Bone marrow (tissue), 2 donors: ENCODE measurements around the gene SEZ6.
A peak's percentile ranks its signal among the peaks of the same experiment; 100 is the strongest.

Experiments
- DNase-seq, 2 donors: peaks; one replicate each; lab custom pipeline; 2025; lab: John Stamatoyannopoulos, UW

SEZ6 gene

DNA sequence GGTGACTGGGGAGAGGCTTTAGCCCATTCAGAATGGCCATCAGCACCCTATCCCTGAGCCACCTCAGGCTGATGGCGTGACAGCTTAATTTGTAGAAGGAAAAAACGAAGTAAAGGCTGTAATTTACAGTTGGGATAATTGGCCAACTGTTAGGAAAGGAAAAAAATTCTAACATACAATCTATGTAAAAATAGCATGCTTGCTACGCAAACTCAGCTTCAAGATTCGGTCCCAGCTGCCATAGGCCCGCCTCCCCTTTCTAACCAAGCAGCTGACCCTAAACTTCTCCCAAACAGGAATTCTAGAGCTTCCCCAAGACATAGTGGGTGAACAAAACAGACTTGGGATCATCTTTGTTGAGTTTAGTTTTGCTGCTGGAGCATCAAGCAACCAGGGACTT, 4.9 kb downstream of the SEZ6 start:
- no peak for DNase-seq

GRCh38 chr17:28999206-28999605, 6.6 kb downstream of the SEZ6 start:
- no peak for DNase-seq

- no peak for DNase-seq
Observed at GRCh38 chr17:28997806-28998205, 8.0 kb downstream of the SEZ6 start.

- no peak for DNase-seq
Observed at GRCh38 chr17:28996554-28997096, 9.2 kb downstream of the SEZ6 start.

DNA sequence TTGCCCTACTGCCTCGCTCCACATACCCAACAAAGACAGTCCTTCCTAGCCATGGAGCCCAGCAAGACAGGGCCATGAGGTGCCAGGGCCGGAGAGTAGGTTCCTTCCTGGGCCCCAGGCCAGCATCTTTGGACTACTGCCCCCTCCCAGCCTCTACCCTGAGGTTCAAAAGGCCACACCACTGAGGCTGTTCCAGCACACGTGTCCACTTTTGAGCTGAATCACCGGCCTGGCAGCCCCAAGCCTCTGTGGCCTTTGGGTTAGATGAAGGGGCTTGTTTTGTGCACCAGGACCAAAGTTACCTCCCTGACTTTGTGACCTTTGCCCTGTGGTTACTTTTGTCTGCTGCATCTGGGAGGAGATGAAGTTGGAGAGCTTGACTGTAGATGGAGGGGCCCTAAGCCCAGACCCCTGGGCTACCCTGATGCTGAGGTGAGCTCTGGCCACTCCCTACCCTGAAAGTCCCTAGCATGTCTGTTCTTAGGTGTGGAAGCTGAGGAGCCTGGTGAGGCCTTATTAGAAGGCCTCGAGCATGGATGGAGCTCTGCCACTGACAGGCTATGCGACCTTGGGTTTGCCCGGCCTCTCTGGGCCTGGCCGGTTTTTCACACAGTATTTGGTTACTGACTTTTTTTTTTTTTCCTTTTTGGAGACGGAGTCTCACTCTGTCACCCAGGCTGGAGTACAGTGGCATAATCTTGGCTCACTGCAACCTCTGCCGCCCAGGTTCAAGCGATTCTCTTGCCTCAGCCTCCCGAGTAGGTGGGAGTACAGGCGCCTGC, 12.0 kb downstream of the SEZ6 start:
- DNase-seq, result no peak

DNA sequence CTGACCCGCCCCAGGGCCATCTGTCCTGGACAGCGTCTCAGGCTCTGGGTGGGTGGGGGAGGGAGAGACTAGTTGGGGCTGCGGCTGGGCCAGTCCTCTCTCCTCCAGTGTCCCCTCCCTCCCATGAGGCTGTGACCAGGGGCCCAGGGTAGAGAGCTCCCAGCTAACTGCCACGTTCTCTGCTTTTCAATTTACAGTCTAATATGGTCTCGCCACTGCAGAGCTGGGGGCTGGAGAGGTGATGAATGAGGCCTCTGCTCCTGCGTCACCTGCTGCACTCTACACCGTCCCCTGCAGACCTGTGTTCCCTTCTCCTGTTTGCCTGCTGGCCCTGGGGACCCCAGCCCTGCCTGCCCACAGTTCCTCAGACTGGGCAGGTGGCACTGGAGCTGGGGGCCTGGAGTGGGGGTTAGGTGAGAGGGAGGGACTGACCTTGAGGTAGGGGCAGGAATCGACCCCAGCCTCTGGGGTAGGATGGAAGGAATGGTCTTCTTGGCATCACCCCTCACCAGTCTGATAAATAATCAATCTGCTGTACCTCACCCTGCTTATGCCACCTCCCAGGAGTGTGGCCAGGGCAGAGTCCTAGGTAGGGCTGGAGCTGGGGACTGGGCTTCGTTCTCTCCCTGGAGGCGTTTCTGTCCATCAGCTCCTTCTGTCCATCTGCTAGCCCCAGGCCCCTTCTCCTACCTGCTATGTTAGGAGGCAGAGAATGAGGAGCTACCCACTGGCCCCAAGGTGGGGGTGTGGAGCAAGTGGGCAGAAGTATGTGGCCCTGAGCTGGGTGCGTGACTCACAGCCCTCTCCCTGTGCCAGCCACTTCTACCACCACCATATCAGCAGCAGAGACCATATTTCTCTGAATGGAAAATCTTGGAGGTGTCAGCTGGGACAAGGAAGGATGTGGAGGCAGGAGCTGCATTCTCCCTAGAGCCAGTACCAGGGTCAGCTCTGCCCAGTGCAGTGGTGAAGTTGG, 12.9 kb downstream of the SEZ6 start:
- DNase-seq, result no peak

DNA sequence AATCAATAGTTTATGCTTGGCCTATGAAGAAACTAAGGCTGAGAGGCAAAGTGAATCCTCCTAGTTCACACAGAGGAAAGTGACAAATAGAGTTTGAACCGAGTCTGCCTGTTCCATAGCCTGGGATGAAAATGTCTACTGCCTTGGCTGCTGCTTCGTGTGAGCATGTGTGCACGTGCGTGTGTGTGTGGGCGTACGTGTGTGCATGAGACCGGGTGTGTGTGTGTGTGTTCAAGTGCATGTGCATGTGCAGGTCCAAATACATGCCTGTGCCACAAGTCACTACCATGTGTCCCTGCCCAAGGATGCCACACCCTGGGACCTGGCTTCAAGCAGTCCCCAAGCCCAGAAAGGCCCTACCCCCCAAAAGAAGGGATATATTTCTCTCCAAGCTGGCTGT, 13.6 kb downstream of the SEZ6 start:
- no peak for DNase-seq

- no peak for DNase-seq
Observed at GRCh38 chr17:28991779-28992178, 14.1 kb downstream of the SEZ6 start.

DNA sequence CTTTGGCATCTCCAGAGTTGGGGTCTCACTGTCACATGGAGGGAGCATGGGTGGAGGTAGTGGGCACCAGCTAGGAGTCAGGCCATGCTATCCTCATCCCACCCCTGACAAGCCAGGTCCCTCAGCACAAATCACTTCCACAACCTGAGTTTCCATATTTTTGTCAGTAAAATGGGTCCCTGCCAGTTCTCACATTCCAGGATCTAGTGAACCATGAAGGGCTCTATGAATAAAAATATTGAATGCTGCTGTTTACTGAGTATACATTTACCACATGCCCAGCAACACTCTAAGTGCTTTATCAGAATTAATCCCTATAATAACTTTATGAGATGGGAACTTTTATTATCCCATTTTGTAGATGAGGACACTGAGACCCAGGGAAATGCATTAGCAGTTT, 16.8 kb downstream of the SEZ6 start:
- no peak for DNase-seq

- DNase-seq, result no peak
Observed at GRCh38 chr17:28988475-28988874, 17.4 kb downstream of the SEZ6 start.

DNA sequence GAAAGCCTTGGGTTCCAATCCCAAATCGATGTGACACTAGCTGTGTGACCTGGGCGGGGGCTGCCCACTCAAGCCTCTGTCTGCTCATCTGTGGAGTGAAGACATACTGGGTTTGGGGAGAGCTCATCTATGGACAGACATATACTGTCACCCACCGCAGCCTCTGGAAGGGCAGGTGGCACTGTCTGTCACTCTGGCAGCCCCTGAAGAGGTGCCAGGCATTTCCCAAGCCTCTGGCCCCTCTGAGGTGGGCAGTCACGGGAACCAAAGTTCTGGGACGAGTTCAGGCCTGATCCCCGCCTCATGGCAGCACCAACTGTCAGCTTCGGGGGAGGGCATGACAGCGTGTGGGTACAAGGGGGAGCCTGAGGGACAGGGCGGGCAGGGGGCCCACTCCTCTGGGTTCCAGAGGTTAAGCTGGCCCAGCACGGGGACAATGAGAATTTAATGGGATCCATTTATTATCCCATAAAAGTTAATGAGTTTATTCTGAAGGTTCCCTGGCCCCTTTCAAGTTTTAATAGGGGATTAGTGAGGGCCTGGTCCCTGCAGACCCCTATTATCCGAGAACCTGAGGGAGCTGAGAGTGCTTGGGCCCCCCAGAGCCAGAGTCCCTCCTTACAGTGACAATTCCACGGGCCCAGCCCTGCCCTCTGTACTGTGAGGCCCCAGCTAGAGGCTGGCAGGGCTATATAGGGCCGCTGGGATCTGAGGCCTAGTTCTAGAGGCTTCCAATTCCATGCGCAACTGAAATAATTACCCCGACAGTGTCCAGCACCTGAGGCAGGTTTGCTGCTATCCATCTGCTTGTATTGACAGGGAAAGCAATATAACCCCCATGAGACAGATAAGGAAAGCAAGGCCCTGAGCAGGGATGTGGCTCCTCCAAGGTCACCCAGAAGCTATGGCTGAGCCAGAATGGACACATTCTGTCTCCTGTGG, 18.8 kb downstream of the SEZ6 start:
- no peak for DNase-seq

DNA sequence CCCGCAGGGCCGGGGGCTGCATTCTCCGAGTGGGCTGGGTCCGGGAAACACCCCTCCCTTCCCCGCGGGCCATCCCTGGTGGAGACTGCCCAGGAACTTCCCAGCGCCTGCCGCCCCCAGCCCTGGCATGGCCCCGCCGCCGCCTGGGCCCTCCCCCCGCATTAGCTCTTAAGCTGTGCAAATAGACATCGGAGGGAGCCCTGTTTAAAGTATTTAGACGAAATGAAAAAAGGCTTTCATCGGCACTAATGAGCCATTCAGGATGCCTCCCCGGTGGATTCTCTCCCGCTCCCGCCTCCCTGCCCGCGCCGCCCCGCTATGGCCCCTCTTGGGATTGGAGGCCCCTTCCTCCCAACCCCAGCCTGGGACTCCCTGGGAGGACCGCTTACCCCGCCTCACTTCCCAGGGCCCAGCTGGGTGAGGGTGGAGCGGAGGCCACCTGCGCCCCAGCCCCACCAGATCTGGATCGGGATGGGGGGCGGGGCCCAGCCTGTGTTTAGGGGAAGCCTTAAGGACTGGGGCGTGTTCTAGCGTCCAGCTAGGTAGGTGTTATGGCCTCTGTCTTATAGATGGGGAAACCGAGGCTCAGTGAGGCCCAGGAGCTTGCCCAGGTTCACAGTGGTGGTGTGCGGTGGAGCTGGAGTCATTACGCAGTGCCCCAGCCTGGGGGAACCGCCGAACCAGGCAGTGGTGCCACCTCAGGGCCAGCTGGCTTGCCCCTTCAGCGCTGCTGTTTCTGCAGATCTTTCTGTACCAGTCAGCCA, 19.7 kb downstream of the SEZ6 start:
- DNase-seq, result no peak

DNA sequence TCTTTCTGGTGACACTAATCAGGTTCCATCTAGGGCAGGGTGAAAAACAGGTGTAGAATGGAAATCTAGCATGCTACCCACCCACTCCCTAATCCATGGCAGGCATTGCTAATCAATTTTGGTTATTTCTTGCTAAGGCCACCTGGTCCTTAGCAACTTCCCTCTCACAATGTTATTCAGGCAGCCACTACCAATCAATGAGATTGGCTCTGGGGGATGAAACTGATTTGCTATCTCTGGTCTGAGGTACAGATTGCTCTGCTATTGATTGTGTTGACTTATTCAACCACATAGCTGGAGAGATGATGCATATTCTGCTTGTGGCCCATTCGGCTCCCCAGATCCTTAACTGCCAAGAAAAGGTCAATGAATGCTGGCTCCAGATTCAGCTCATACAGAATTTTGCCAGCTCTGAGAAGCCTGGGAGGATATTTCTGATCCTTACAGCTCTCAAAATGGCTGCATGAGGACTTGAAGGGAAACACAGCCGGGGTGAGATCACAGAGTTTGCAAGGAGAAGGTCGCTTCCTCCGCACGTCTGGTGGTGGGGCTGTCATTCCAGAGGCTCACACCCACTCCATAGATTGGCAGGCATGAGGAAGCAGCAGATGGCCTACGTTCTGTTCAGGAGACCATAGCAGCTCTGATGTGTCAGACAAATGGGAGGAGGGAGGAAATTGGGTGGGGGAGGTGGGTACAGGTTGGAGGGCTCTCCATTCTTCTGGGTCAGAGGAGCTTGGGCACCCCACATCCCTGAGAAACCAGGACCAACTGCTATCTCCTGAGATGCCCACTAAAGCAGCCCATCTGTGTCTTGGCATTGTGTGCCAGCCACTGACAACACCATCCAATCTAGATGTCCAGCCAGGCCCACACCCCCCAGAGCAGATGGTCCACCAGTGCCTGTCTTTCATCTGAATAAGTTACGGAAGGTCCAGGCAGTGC, 22.3 kb downstream of the SEZ6 start:
- DNase-seq, result peak in 1 of 2 donors; percentile 12

DNA sequence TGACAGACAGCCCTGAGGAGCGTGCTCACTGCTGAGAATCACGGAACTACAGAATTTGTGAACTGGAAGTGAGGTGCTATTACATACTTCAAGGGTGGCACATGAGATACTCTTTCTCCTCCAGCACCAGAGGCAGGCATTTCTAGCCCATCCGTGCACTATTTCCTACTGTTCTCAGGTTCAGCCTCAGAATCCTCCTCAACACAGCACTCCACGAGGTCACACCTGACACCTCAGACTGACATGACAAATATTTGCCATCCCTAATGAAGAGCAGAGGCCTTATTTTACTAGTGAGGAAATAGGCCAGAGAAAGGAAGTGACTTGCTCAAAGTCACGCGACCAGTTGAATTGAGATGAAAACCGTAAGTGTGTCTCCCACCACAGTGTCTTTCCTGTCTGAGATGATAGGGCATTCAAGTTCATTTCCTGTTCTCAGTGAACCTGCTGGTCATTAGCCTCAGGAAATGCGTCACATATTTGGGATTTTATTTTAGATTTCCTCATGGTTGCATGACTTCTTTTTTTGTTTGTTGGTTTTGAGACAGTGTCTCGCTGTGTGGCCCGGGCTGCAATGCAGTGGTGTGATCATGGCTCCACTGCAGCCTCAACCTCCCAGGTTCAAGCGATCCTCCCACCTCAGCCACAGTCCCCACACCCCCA, 23.6 kb downstream of the SEZ6 start:
- peak; percentile 40 to 92 for DNase-seq

DNA sequence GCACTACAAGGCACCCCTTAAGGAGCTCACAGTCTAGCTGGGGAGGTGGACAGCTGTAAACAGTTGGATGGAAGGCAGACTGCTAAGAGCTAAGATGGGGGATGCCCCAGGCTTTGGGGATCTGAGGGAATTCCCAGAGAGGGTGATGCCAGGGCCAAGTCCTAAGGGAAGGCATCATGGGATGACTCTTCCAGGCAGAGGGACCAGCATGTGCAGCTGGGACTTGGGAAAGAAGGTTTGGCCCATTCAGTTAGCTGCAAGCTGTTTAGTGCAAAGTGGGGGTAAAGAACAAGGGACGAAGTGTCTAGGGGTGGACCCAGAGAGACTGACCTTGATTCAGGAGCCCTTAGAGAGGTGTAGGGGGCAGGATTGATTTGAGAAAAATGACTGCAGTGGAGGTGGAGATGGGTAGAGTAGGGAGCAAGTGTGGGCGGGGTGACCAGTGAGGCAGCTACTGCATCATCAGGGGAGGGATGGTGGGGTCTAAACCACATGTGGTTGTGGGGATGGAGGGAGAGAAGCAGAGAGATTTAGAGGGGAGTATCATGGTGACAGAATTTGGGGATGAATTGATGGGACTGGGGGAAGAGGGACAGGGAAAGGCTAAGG, 27.4 kb downstream of the SEZ6 start:
- no peak for DNase-seq

GRCh38 chr17:28977659-28978355, 28.0 kb downstream of the SEZ6 start:
- no peak for DNase-seq

GRCh38 chr17:28975646-28976045, 30.2 kb downstream of the SEZ6 start:
- no peak for DNase-seq

DNA sequence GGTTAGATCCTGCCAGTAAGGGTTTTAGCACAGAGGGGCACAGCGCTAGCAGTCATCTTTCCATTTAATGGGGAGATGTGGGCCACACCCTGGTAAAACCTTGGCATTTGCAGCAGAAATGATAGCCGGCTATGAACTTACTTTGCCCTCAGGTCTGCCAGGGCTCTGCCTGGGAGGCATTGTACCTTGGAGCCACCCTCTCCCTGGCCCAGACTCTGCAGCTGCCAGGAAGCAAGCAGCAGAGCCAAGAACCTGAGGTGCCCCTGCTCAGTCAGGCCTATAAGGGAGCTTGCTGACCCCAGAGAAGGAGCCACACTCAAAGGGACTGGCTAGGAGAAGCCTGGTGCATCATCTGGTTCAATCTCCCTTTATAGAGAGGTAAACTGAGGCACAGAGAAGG, 30.8 kb downstream of the SEZ6 start:
- no peak for DNase-seq
